Measurements from ENCODE around the gene KIRREL3. TPM values are rescaled to one million over a fixed set of nuclear protein-coding genes. Genes with fewer than 3 reads are reported as not detected.
A peak's percentile ranks its signal among the peaks of the same experiment; 100 is the strongest.

KIRREL3 gene
- total RNA-seq, 1 donor from 2014 or later = 0.24 TPM

GRCh38 chr11:126713806-126714205, 286.8 kb downstream of the KIRREL3 start:
- no peak for DNase-seq (ENCODE audit: missing footprints)
- ATAC-seq = no peak
- intact Hi-C loops (cut with DNase I) = no loop called here

GRCh38 chr11:126711977-126712625, 288.5 kb downstream of the KIRREL3 start:
- intact Hi-C loops (cut with DNase I) = no loop called here
- no peak for ATAC-seq
- no peak for DNase-seq (ENCODE audit: missing footprints)

GRCh38 chr11:126710804-126711399, 289.7 kb downstream of the KIRREL3 start:
- no peak for DNase-seq (ENCODE audit: missing footprints)
- ATAC-seq = no peak
- intact Hi-C loops (cut with DNase I) = no loop called here

GRCh38 chr11:126707498-126707897, 293.1 kb downstream of the KIRREL3 start:
- ATAC-seq = no peak
- intact Hi-C loops (cut with DNase I) = no loop called here

GRCh38 chr11:126704096-126704495, 296.5 kb downstream of the KIRREL3 start:
- ATAC-seq = no peak
- intact Hi-C loops (cut with DNase I) = no loop called here
- no peak for DNase-seq (ENCODE audit: missing footprints)

More at GRCh38 chr11:126707498-126707897, 293.1 kb downstream of the KIRREL3 start:
- DNase-seq (ENCODE audit: missing footprints) = no peak

GRCh38 chr11:126703662-126704061, 296.9 kb downstream of the KIRREL3 start:
- intact Hi-C loops (cut with DNase I) = no loop called here
- no peak for DNase-seq (ENCODE audit: missing footprints)
- ATAC-seq = no peak

GRCh38 chr11:126702987-126703386, 297.6 kb downstream of the KIRREL3 start:
- peak; percentile 54 for ATAC-seq
- no peak for DNase-seq (ENCODE audit: missing footprints)
- intact Hi-C loops (cut with DNase I) = no loop called here

GRCh38 chr11:126702165-126702720, 298.3 kb downstream of the KIRREL3 start:
- intact Hi-C loops (cut with DNase I) = no loop called here
- no peak for ATAC-seq
- DNase-seq (ENCODE audit: missing footprints) = no peak

GRCh38 chr11:126701520-126701897, 299.1 kb downstream of the KIRREL3 start:
- ATAC-seq (no peak), DNase-seq (ENCODE audit: missing footprints) (no peak)
- intact Hi-C loops (cut with DNase I) = no loop called here

- intact Hi-C loops (cut with DNase I) = no loop called here
- ATAC-seq = no peak
- DNase-seq (ENCODE audit: missing footprints) = no peak
Observed at GRCh38 chr11:126700768-126701519, 299.6 kb downstream of the KIRREL3 start.

GRCh38 chr11:126698576-126698975, 302.0 kb downstream of the KIRREL3 start:
- intact Hi-C loops (cut with DNase I) = no loop called here
- DNase-seq (ENCODE audit: missing footprints) = no peak
- no peak for ATAC-seq

- ATAC-seq (no peak), DNase-seq (ENCODE audit: missing footprints) (no peak)
- intact Hi-C loops (cut with DNase I) = no loop called here
Observed at GRCh38 chr11:126697936-126698335, 302.6 kb downstream of the KIRREL3 start.

- no peak for ATAC-seq
- DNase-seq (ENCODE audit: missing footprints) = no peak
- intact Hi-C loops (cut with DNase I) = no loop called here
Observed at GRCh38 chr11:126696982-126697381, 303.6 kb downstream of the KIRREL3 start.

GRCh38 chr11:126695293-126695692, 305.3 kb downstream of the KIRREL3 start:
- intact Hi-C loops (cut with DNase I) = no loop called here
- ATAC-seq (no peak), DNase-seq (ENCODE audit: missing footprints) (no peak)

- DNase-seq (ENCODE audit: missing footprints) (no peak), ATAC-seq (no peak)
- intact Hi-C loops (cut with DNase I) = no loop called here
Observed at GRCh38 chr11:126694065-126694625, 306.4 kb downstream of the KIRREL3 start.

- DNase-seq (ENCODE audit: missing footprints) = no peak
- intact Hi-C loops (cut with DNase I) = no loop called here
- ATAC-seq = no peak
Observed at GRCh38 chr11:126687477-126687876, 313.1 kb downstream of the KIRREL3 start.

GRCh38 chr11:126686938-126687337, 313.6 kb downstream of the KIRREL3 start:
- intact Hi-C loops (cut with DNase I) = no loop called here
- DNase-seq (ENCODE audit: missing footprints) = no peak
- no peak for ATAC-seq

- DNase-seq (ENCODE audit: missing footprints) (no peak), ATAC-seq (no peak)
- intact Hi-C loops (cut with DNase I) = no loop called here
Observed at GRCh38 chr11:126683766-126684728, 316.5 kb downstream of the KIRREL3 start.
